Measurements from ENCODE around the gene PHLDB2.

GRCh38 chr3:111882799-111883198 is 23.7 kb downstream of the PHLDB2 start:
- TF ChIP-seq SP2 (IDR thresholded peaks at IDR 0.05; ENCODE audit: low read length) (no peak), CREB1 (IDR thresholded peaks at IDR 0.05) (no peak), CTCF (IDR thresholded peaks at IDR 0.05; ENCODE audit: control extremely low read depth in 1 of 3, insufficient read depth in 1 of 3, low read depth in 1 of 3, low read length in 3 of 3) (no peak), EZH2 (IDR thresholded peaks at IDR 0.05; ENCODE audit: low read depth, low read length, severe bottlenecking) (no peak), MAX (IDR thresholded peaks at IDR 0.05) (no peak)

Measured in H1 (cell line).